Hepatic stellate cell (primary cell): ENCODE results near the gene ZKSCAN4.
A peak's percentile ranks its signal among the peaks of the same experiment; 100 is the strongest.

Experiments used
- DNase-seq: peaks from one replicate; pipeline ENCODE4 v3.0.0; 2011; ENCODE audit warnings: low spot score

Gene ZKSCAN4

DNA sequence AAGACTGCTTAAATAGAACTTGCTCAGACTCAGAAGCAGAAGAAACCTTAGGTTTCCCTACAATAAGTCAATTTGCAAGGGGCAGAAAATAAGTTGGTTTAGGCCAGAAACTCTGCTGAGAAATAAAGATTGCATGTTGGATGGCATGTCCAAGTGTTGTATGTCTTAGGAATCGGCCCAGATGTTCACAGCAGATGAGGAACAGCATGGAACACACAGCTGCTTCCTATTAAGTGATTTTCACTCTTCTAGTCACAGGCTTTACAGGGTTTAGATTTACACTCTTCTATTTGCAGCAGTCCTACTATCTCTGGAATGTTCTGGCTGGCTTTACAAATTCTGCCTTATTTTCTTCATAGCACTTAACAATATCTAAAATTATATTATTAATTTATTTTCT lies 3.2 kb downstream of the ZKSCAN4 start:
- no peak for DNase-seq

DNA sequence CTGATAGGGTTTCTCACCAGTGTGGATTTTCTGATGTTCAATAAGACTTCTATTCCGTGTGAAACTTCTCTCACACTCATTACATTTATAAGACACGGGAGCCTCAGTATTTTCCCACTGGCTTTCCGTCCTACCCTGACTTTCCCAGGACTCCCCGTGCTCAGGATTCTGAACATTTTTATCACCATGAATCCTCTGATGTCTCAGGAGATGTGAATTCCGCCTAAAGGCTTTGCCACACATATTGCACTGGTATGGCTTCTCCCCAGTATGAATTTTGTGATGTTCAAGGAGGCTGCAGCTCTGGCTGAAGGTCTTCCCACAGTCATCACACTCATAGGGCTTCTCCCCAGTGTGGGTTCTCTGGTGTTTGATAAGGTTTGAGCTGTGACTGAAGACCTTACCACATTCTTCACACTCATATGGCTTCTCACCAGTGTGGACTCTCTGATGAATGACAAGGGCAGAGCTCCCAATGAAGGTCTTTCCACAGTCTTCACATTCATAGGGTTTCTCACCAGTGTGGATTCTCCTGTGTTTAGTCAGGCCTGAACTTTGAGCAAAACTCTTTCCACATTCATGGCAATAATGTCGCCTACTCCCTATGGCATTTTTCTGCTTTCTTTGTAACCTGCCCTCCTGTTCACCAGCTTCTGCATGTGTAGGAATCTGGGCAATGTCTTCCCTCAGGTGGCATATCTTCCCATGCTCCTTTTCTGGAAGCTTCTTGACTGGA lies 6.7 kb downstream of the ZKSCAN4 start:
- DNase-seq = no peak

DNA sequence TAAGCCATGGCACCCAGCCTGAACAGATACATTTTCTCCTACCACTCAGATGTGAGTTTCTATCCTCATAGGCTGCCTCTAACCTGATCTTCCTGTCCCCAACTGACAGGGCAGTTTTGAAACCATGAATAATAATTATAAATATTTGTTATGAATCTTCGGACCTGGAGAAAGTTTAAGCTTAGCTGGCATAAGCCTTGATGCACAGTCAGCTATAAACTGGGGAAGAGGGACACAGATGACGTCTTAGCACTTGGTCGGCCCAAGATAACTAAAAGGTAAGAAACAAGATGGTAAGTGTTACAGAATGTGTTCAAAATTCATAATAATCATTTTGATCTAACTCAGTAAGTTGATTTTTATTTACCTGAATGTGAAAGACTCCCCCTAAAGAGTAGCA lies 8.1 kb downstream of the ZKSCAN4 start:
- no peak for DNase-seq

GRCh38 chr6:28240471-28240870 lies 11.6 kb downstream of the ZKSCAN4 start:
- DNase-seq = no peak

- no peak for DNase-seq
Measured at GRCh38 chr6:28239636-28240035, 12.4 kb downstream of the ZKSCAN4 start.

- DNase-seq = no peak
Measured at GRCh38 chr6:28235912-28236452, 16.1 kb downstream of the ZKSCAN4 start.

- no peak for DNase-seq
Measured at GRCh38 chr6:28232785-28233184, 19.3 kb downstream of the ZKSCAN4 start.

GRCh38 chr6:28226460-28226859 lies 25.6 kb downstream of the ZKSCAN4 start:
- no peak for DNase-seq

DNA sequence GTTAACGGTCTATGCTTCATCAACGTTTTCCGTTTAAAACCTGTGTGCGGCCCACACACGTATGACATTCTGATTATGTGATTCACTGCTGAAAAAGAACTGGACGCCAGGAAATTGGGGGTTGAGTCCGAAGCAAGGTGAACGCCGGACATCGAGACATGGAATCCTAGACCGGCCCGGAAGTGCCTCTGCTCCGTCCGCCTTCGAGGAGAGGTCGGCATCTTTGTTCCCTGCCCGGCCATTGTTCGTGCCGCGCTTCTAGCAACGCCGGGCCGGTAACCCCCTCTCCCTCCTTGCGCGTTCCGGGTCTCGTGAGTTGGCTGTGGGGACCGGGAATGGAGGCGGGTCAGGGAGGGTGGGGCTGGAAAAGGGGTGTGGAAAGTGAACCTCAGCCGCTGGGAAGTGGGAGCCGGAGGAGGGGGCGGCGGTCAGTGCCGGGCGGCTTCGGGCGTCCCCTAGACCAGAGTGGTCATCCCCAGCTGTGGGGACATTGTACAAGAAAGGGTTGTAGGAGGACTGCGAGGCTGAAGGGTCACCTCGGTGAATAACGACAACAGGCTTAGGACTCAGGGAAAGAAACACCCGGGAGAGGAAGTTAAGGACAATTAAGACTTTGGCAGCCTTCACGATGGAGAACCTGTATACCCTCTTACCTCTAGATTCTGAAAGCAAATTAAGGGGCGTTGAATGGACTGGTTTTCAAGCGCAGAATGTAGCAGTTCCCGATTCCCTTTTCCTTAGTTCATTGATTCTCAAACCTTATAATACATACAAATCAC lies 26.8 kb downstream of the ZKSCAN4 start, which contains the start of gene ZSCAN9:
TSS of gene ZSCAN9 (plus strand) at position 220 of the 779 bp plus-strand sequence. CDS start 1,810 bp downstream, outside the sequence.
- peak; percentile 80 for DNase-seq

DNA sequence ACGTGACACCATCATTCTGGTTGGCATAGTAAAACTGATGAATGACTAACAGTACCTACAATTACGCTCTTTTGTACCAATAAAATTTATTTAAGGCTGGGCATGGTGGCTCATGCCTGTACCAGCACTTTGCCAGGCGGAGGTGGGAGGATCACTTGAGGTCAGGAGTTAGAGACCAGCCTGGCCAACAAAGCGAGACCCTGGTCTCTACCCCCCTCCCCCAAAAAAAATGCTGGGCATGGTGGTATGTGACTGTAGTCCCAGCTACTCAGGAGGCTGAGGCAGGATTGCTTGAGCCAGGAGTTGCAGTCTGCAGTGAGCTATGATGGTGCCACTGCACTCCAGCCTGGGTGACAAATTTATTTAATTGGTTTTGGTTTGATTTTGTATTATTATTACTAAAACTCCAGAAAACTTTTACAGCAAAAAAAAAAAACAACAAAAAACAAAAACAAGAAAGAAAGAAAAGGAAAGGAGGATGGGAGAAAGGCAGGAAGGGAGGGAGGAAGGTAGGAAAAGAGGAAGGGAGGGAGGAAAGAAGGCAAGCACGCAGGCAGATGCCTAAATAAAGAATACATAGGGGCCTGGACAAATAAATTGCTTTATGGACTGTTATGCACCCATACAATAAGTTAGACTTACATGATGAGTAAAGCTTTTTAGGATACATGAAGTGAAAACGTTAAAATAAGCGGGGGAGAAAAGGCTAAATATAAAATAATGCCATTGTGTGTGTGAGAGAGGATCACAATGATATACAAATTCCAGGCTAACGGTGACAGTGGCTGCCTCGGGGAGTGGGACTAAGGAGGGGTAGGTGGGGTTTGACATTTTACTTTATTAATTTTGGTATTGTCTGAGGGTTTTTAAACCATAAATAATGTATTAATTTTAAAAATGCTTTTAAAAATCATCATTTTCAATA lies 27.7 kb downstream of the ZKSCAN4 start:
- no peak for DNase-seq

DNA sequence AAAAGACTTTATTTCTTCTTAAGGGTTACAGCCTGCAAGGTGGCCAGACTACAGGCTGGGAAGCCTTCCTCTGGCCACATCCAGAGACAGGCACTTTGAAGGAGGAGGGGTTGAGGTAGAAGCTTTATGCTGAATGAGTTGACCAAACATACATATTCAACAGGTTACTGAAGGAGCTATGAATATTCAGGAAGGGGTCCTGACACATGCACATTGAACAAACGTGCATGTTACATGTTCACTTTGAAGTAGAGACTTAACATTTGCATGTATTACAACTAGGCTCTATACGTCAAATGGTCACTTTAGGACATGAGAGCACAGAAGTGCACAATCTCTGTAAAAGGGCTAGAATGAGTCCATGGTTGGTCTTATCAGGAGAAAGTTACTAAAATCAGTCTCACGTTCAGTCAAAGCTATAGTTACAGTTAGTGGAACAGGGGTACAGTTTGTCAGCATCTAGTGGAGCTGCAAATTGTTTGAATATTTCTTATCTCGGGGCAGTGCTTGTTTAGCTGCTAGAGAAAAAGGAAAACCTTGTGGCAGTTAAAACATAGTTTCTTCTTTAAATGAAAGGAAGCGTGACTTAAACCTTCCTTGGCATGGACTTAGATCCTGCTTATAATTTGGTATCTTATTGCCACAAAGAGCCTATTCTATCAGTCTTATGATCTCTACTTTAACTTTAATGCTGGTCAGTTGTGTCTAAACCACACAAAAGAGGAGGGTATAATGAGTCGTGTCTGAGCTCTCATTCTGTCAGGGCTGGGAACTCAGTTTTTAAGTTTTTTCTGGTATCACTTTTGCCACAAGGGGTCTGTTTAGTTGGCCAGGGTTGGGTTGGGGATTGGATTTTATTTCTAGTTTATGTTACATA lies 31.6 kb downstream of the ZKSCAN4 start:
- no peak for DNase-seq

GRCh38 chr6:28218312-28219248 lies 33.5 kb downstream of the ZKSCAN4 start:
- peak; percentile 79 for DNase-seq

DNA sequence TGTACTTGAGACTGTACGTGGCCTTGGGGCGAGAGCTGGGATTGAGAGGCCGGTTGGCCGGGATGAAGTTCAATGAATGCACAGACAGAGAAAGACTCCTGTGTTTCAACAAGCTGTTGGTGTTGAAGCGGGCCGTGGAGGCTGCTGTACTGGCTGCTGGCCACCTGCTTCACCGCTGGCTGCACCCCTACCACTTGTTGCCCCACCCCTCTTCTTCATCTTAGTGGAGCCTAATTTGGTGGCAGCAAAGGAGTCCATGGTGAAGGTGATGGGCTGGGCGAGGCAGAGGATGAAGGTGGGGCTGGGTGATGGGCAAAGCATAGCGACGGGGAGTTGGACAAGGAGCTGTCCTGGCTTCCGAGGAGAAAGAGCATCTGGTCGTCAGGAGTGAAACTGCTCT lies 34.2 kb downstream of the ZKSCAN4 start:
- no peak for DNase-seq

- DNase-seq = no peak
Measured at GRCh38 chr6:28215425-28215824, 36.6 kb downstream of the ZKSCAN4 start.

- no peak for DNase-seq
Measured at GRCh38 chr6:28213213-28213523, 38.9 kb downstream of the ZKSCAN4 start.

DNA sequence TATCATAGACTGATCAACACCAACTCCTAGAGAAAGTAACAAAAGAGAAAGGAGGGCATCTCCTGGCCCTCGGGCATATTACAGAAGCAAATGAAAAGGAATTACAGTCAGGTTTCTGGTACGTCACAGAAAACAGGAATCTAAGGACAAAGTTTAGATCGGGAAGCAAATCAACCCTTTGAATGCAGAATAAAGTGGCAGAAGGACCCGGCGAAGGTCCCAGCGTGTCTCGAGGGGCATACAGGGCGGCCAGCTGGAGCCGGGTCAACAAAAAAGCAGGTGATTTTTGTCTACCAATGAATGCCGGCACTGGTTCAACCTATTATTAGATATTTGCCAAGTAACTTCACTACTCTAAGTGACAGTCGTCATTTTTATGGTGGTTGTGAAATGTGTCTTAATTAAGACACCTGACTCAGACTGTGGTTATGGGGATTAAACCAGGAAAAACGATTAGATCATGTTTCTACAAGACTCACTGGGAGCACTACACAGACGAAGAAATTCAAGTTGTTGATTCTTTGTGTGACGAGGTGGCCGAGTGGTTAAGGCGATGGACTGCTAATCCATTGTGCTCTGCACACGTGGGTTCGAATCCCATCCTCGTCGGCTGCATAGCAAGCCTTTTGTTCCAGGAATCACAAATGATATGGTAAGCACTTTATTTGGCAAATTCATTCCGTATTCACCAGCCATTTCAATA lies 39.4 kb downstream of the ZKSCAN4 start:
- DNase-seq = peak; percentile 65

DNA sequence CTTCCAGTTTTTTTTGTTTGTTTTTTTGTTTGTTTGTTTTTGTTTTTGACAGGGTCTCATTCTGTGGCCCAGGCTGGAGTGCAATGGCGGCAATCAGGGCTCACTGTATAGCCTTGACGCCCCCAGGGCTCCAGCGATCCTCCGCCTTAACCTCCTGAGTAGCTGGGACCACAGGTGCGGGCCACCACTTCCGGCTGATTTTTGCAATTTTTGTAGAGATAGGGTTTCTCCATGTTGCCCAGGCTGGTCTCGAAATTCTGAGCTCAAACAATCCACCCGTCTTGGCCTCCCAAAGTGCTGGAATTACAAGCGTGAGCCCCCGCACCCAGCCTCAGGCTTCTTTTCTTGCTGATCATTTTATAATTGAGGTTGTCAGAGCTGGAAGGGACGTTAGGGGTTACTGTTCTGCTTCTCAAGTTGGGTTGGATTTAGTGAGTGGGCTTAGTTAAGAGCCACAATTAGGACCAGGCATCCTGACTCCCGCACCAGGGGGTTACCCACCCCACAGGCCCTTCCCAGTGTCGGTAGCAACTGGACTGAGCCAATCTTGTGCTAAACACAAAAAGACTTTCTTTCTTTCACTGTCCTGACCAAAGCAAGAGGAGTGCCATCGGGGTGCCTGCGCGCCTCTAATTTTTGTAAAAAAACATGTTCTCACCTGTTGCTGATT lies 40.1 kb downstream of the ZKSCAN4 start:
- DNase-seq = no peak

DNA sequence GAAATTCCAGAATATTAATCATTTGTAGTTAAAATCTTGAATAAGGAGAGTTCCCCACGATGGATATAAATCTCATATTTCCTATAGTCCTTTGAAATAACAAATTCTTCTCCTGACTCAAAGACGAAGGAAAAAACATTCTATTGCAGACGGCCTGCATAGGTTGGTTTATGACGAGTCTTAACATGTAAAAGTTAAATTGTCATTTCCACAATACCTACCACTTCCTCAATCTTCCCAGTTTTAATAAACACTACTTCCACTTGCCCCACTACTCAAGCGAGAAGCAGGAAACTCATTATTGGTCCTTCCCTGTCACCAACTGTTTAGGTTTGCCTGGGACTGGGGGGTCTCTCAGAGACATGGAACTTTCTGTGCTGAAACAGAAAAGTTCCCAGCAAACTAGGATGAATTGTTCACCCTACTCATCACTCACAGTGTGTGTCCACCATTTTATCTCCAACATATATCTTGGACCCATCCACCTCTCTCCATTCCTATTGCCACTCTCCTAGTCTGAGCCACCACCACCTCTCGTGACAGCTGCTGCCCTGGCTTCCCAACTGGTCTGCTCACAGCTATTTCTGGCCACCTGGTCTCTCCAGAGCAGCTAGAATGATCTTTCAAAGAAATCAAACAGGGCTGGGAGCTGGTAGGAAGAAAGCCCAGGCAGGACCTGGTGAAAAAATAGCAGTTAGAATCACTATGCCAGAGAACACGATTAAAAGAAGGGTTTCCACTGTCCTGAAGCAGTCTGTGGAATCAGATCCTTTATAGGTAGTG lies 42.1 kb downstream of the ZKSCAN4 start:
- no peak for DNase-seq
